ENCODE results near the gene AKAP8.

DNA sequence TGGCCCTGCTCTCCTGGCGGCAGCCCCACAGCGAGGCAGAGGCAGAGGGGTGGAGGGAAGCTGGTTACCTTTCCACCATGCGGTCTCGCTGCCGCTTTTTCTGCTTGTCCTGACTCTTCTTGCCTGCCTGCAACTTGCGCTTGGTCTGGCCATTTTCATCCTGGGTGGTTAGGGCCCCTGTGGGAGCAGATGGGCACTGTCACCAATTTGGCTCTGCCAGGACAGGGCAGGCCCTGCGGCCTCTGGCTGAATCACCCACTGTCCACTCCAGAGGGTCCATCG, 19.6 kb upstream of the AKAP8 start:
- TF ChIP-seq GATA3 (IDR thresholded peaks at IDR 0.05; ENCODE audit: low read depth, low read length) = no peak
- TF ChIP-seq GATA2 (IDR thresholded peaks at IDR 0.05; ENCODE audit: low read depth, low read length) = no peak

Data from SH-SY5Y (cell line).